ENCODE measurements around the gene ANO7.

ANO7 gene

DNA sequence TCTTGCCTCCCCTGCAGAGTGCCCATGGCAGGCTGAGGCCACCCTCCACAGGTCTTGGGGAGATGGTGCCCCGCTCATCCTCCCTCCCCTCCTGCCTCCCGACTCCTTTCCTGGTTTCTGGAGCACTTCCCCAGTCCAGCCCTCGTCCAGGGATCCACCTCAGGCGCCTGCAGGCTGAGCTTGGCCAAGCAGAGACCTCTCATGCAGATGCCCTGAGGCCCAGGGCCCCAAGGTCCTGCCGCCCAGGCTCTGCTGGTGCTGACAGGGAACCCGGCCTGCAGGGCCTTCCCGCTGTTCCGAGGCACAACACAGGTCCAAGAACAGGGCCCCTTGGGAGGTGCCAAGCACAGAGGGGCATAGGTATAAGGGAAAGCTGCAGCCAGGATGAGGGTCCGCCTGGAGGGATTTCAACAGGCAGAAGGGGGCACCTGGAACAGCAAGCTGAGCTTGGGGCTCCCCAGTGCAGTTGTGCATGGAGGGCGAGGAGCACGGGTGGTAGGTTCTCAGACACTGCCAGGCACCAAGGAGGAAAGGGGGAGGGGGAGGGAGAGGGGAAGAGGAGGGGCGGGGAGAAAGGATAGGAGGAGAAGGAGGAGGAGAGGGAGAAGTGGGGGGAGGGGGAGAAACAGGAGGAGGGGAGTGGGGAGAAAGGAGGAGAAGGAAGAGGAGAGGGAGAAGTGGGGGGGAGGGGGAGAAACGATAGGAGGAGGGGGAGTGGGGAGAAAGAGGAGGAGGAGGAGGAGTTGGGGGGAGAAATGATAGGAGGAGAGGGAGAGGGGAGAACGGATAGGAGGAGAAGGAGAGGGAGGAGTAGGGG lies 1.2 kb upstream of the ANO7 start:
- TF ChIP-seq SIN3A (IDR thresholded peaks at IDR 0.05; ENCODE audit: borderline replicate concordance, insufficient read depth, low read length) (no peak), TAF1 (IDR thresholded peaks at IDR 0.05; ENCODE audit: borderline replicate concordance, insufficient read depth, low read length) (no peak), POLR2AphosphoS5 (IDR thresholded peaks at IDR 0.05; ENCODE audit: low read depth, low read length) (no peak), FOXP2 (optimal IDR thresholded peaks at IDR 0.05; ENCODE audit: borderline replicate concordance, extremely low read depth, extremely low read length, insufficient read depth) (no peak), REST (IDR thresholded peaks at IDR 0.05; ENCODE audit: insufficient read depth in 1 of 2, low read depth in 2 of 2, low read length in 2 of 2) (no peak)

- TF ChIP-seq TAF1 (IDR thresholded peaks at IDR 0.05; ENCODE audit: borderline replicate concordance, insufficient read depth, low read length) (no peak), SIN3A (IDR thresholded peaks at IDR 0.05; ENCODE audit: borderline replicate concordance, insufficient read depth, low read length) (no peak), POLR2AphosphoS5 (IDR thresholded peaks at IDR 0.05; ENCODE audit: low read depth, low read length) (no peak), FOXP2 (optimal IDR thresholded peaks at IDR 0.05; ENCODE audit: borderline replicate concordance, extremely low read depth, extremely low read length, insufficient read depth) (no peak), REST (IDR thresholded peaks at IDR 0.05; ENCODE audit: insufficient read depth in 1 of 2, low read depth in 2 of 2, low read length in 2 of 2) (no peak)
These were observed 601 bp upstream of the ANO7 start for GRCh38 chr2:241187918-241188234.

DNA sequence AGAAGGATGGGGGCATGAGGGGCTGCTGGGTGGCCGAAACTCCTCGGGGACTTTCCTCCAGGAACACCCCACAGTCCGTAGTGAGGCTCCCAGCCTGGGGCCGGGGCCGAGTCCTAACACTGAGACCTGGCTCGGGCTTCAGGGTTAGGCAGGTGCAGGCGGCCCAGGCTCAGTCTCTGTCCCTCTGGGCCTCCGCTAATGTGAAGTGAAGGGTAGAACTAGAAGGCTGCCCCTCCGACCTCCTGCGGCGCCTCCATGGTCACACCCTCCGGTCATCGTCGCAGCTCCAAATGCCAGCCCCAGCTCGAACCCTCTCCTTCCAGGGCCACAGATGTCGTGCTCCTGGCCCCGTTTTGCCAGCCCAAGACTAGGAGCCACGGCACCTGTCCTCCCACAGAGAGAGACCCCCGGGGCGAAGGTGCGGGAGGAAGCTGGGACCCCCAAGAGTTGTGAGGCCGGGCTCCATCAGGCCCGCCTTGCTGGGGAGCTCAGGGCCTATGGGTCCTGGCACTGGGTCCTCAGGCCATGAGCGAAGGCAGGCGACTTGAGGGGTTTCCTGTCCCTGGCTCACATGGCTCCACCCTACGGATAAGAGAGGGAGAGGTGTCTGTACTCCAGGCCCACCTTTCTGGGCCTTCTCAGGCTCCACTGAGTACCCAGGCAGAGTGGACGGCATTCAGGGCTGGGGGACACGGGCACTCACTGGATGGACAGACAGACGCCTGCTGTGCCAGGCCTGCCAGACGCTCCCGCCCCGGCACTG lies 797 bp downstream of the ANO7 start:
- no peak for TF ChIP-seq FOXP2 (optimal IDR thresholded peaks at IDR 0.05; ENCODE audit: borderline replicate concordance, extremely low read depth, extremely low read length, insufficient read depth)
- no peak for TF ChIP-seq POLR2AphosphoS5 (IDR thresholded peaks at IDR 0.05; ENCODE audit: low read depth, low read length)
- TF ChIP-seq SIN3A (IDR thresholded peaks at IDR 0.05; ENCODE audit: borderline replicate concordance, insufficient read depth, low read length), result no peak
- TF ChIP-seq TAF1 (IDR thresholded peaks at IDR 0.05; ENCODE audit: borderline replicate concordance, insufficient read depth, low read length), result no peak
- no peak for TF ChIP-seq REST (IDR thresholded peaks at IDR 0.05; ENCODE audit: insufficient read depth in 1 of 2, low read depth in 2 of 2, low read length in 2 of 2)

- TF ChIP-seq POLR2AphosphoS5 (IDR thresholded peaks at IDR 0.05; ENCODE audit: low read depth, low read length) (no peak), FOXP2 (optimal IDR thresholded peaks at IDR 0.05; ENCODE audit: borderline replicate concordance, extremely low read depth, extremely low read length, insufficient read depth) (no peak), REST (IDR thresholded peaks at IDR 0.05; ENCODE audit: insufficient read depth in 1 of 2, low read depth in 2 of 2, low read length in 2 of 2) (no peak), SIN3A (IDR thresholded peaks at IDR 0.05; ENCODE audit: borderline replicate concordance, insufficient read depth, low read length) (no peak), TAF1 (IDR thresholded peaks at IDR 0.05; ENCODE audit: borderline replicate concordance, insufficient read depth, low read length) (no peak)
These were observed 1.4 kb downstream of the ANO7 start for GRCh38 chr2:241189856-241190201.
